Ovary (tissue), 9 donors: ENCODE measurements around the gene CHD2. TPM values are rescaled to one million over a fixed set of nuclear protein-coding genes. Genes with fewer than 3 reads are reported as not detected.

Experiments
- DNase-seq, 5 donors: peaks; one replicate each; pipeline ENCODE4 v3.0.0-alpha.2; 2019 to 2020
- H3K27ac ChIP-seq, 2 donors: fragments of 200-600 bp; one replicate each; pipeline versions ENCODE4 v1.5.1 to v1.8.0; 2019 to 2022
- H3K27me3 ChIP-seq: fragments of 200-600 bp; one replicate; pipeline ENCODE4 v1.8.0; 2022
- H3K36me3 ChIP-seq: fragments of 200-600 bp; sonication (generic); one replicate; pipeline ENCODE4 v1.5.1; 2019
- H3K4me1 ChIP-seq: one replicate; pipeline ENCODE4 v1.8.1; 2013; ENCODE audit warnings: mild to moderate bottlenecking, moderate library complexity; ENCODE audit not compliant: insufficient read depth
- H3K4me3 ChIP-seq: fragments of 200-600 bp; sonication (generic); one replicate; pipeline ENCODE4 v1.5.1; 2017
- H3K9me3 ChIP-seq, 2 donors: fragments of 200-600 bp in 1 of 2; sonication (generic) in 1 of 2; one replicate each; pipeline versions ENCODE4 v1.5.1 to v1.8.1; 2013 to 2019; ENCODE audit warnings: mild to moderate bottlenecking in 1 of 2, moderate library complexity in 1 of 2
- EP300 ChIP-seq: sonication (generic); formaldehyde crosslinking; IDR thresholded peaks from one replicate; pipeline ENCODE4 v1.6.1; 2017; ENCODE audit warnings: antibody characterized with exemption
- POLR2A ChIP-seq: fragments of 450-650 bp; IDR thresholded peaks from one replicate; pipeline ENCODE4 v1.6.1; 2017; ENCODE audit warnings: antibody characterized with exemption, mild to moderate bottlenecking, moderate library complexity
- WGBS, 3 donors: extraction: QIAGEN DNeasy Blood & Tissue Kit in 1 of 3; methylation state at CpG; one replicate each; pipeline versions ENCODE4 v1.1.5 to v1.1.7; 2013 to 2017; 5-methylcytosine and 5-hydroxymethylcytosine counted together
- intact Hi-C, 4 donors: fragments of 100-400 bp; cut with DNase I; formaldehyde crosslinking; loops; one replicate each; pipeline versions ENCODE4 v1.11.0 to v1.15.1; 2022 to 2023
- polyA plus RNA-seq, 2 donors: library from polyadenylated mRNA; stranded (reverse); fragments of 200-250 nt in 1 of 2; fragments of 350-450 nt in 1 of 2; fragmentation: Illumina TruSeq in 1 of 2; extraction: RNeasy Lipid Tissue Mini Kit (QIAGEN cat#74804) in 1 of 2; gene quantifications; one replicate each; pipeline ENCODE4 v1.2.3, GENCODE V29; 2013 to 2014
- total RNA-seq, 7 donors: library from RNA; depleted of rRNA in 2 of 7; stranded (reverse); fragments of >200 nt in 2 of 7; fragmentation: NEBNext Ultra II Directional in 3 of 7; extraction: Animal tissue kit (Norgen Biotek cat#: 25700) in 3 of 7; gene quantifications; one replicate each; pipeline versions ENCODE4 v1.1.0 to v1.2.4, GENCODE V29; 2016 to 2023
- TF ChIP-seq, protein P1 (sequence below), 3 donors: fragments of 450-650 bp in 2 of 3; fragments of 200-600 bp in 1 of 3; IDR thresholded peaks; one replicate each; pipeline versions ENCODE4 v1.5.1 to v1.8.0; 2016 to 2022; ENCODE audit warnings: antibody characterized with exemption in 3 of 3, mild to moderate bottlenecking in 1 of 3
- donor health status: DM: no; HTN: no; CAD: no; lungs with moderate emphysema.
- donor health status: DM: no; HTN: no; CAD: no.
- donor health status: Bipolar disorder and iron deficiency.
- donor health status: DM: yes; HTN: yes; CAD: no.
- donor health status: DM: no; HTN: no; CAD: no.
- donor health status: DM: yes; HTN: yes; CAD: no.

CHD2 gene
- total and polyA plus RNA-seq, 9 donors = 43.6 to 146 (median 98.2) TPM

DNA sequence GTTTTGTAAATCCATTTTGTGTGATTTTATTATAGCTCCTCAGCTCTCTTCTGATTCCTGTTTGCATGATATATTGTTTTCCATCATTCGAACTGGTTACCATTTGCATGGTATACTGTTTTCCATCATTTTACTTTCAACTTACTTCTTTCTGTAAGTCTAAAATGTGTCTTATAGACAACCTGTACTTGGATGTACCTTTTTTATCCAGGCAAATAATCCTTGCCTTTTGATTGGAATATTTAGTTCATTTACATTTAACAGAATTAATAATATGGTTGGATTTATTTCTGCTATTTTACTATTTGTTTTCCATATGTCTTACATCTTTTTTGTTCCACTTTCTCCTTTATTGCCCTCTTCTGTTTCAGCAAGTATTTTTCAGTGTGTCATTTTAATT is 62.8 kb downstream of the CHD2 start:
- WGBS, 3 donors = 95 to 99% (median 98%) methylated on average over 1 of the region's 1 CpG
- intact Hi-C loops = no loop called here
- Histone ChIP-seq H3K9me3 (no peaks in the 10 kb centered on the region), H3K4me3 (no peak overlapping the region), H3K36me3 (no peaks in the 10 kb centered on the region), H3K27ac (no peak overlapping the region), H3K27me3 (no peaks in the 10 kb centered on the region), H3K4me1 (peaks cover 3% of the 10 kb centered on the region)
- no peak for DNase-seq
- TF ChIP-seq, protein P1, sequence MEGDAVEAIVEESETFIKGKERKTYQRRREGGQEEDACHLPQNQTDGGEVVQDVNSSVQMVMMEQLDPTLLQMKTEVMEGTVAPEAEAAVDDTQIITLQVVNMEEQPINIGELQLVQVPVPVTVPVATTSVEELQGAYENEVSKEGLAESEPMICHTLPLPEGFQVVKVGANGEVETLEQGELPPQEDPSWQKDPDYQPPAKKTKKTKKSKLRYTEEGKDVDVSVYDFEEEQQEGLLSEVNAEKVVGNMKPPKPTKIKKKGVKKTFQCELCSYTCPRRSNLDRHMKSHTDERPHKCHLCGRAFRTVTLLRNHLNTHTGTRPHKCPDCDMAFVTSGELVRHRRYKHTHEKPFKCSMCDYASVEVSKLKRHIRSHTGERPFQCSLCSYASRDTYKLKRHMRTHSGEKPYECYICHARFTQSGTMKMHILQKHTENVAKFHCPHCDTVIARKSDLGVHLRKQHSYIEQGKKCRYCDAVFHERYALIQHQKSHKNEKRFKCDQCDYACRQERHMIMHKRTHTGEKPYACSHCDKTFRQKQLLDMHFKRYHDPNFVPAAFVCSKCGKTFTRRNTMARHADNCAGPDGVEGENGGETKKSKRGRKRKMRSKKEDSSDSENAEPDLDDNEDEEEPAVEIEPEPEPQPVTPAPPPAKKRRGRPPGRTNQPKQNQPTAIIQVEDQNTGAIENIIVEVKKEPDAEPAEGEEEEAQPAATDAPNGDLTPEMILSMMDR (IDR thresholded peaks at IDR 0.05) = no peak
- no peak for TF ChIP-seq POLR2A
- no peak for TF ChIP-seq EP300

- TF ChIP-seq POLR2A = no peak
- no peaks in the 10 kb centered on the region for H3K27me3 ChIP-seq
- no peak overlapping the region for H3K27ac ChIP-seq
- no peaks in the 10 kb centered on the region for H3K4me1 ChIP-seq
- H3K9me3 ChIP-seq = no peaks in the 10 kb centered on the region
- no peaks in the 10 kb centered on the region for H3K36me3 ChIP-seq
- H3K4me3 ChIP-seq = no peak overlapping the region
- 95 to 100% (median 96%) methylated on average over 2 of the region's 2 CpGs for WGBS, 3 donors
- intact Hi-C loops = no loop called here
- DNase-seq = no peak
Measured at GRCh38 chr15:92963794-92964193, 63.7 kb downstream of the CHD2 start.

- 90 to 98% (median 93%) methylated on average over 5 of the region's 5 CpGs for WGBS, 3 donors
- H3K27ac ChIP-seq = no peak overlapping the region
- H3K36me3 ChIP-seq = no peaks in the 10 kb centered on the region
- H3K4me1 ChIP-seq = peaks cover 3% of the 10 kb centered on the region
- no peak overlapping the region for H3K4me3 ChIP-seq
- DNase-seq = no peak
- intact Hi-C loops = no loop called here
- no peaks in the 10 kb centered on the region for H3K27me3 ChIP-seq
- TF ChIP-seq POLR2A = no peak
- no peak for TF ChIP-seq EP300
- TF ChIP-seq, protein P1 (IDR thresholded peaks at IDR 0.05) = no peak
- H3K9me3 ChIP-seq = no peaks in the 10 kb centered on the region
Measured at GRCh38 chr15:92968926-92969651, 69.0 kb downstream of the CHD2 start.

DNA sequence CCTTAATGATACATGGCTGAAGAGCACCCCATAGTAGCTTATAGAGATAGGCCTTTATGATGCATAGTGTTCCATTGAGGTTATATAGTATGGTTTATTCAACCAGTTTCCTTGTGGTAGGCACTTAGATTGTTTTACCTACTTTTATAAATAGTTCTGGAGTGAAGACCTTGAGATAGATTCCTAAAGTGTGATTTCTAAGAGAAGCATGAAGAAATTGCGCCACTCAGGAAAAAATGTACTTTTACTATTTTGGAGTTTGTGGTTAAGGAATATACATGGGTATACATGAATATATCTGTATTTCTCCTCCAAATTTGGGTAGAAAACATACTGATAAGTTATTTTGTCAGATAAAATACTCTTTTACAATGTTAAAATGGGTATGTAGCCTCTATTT is 70.5 kb downstream of the CHD2 start:
- Histone ChIP-seq H3K36me3 (no peaks in the 10 kb centered on the region), H3K4me3 (no peak overlapping the region), H3K27me3 (no peaks in the 10 kb centered on the region), H3K9me3 (no peaks in the 10 kb centered on the region), H3K4me1 (peaks cover 3% of the 10 kb centered on the region), H3K27ac (no peak overlapping the region)
- no peak for DNase-seq
- 46 to 89% (median 85%) methylated on average over 1 of the region's 1 CpG for WGBS, 3 donors
- TF ChIP-seq EP300 (no peak), POLR2A (no peak)
- TF ChIP-seq, protein P1 (IDR thresholded peaks at IDR 0.05) = no peak
- intact Hi-C loops = no loop called here

GRCh38 chr15:92971081-92971480 is 71.0 kb downstream of the CHD2 start:
- 92 to 100% (median 95%) methylated on average over 1 of the region's 1 CpG for WGBS, 3 donors
- Histone ChIP-seq H3K4me3 (no peak overlapping the region), H3K36me3 (no peaks in the 10 kb centered on the region), H3K9me3 (no peaks in the 10 kb centered on the region), H3K27ac (no peak overlapping the region), H3K27me3 (no peaks in the 10 kb centered on the region), H3K4me1 (peaks cover 3% of the 10 kb centered on the region)
- intact Hi-C loops = no loop called here
- TF ChIP-seq POLR2A (no peak), EP300 (no peak)
- TF ChIP-seq, protein P1 (IDR thresholded peaks at IDR 0.05) = no peak
- no peak for DNase-seq
